DOHH2 (cell line): ENCODE results near the gene CCR8.

Source experiments
- H3F3A ChIP-seq: fragments of 200-600 bp; sonication (generic), shearing (Covaris generic); 2 replicates; pipeline ENCODE4 v1.6.0; 2016; ENCODE audit warnings: antibody characterized with exemption, mild to moderate bottlenecking; ENCODE audit not compliant: control insufficient read depth, insufficient read depth
- H3K27ac ChIP-seq: fragments of 200-600 bp; sonication (generic); 2 replicates; pipeline ENCODE4 v1.5.1; 2014; ENCODE audit warnings: low read depth, mild to moderate bottlenecking, low read length, moderate library complexity
- H3K27me3 ChIP-seq: fragments of 200-600 bp; sonication (generic); 2 replicates; pipeline ENCODE4 v1.6.1; 2014; ENCODE audit warnings: mild to moderate bottlenecking, low read length, mixed read lengths; ENCODE audit not compliant: control insufficient read depth
- H3K36me3 ChIP-seq: fragments of 200-600 bp; sonication (generic); 2 replicates; pipeline ENCODE4 v1.6.1; 2014; ENCODE audit warnings: mild to moderate bottlenecking, low read length, moderate library complexity, mixed read lengths; ENCODE audit not compliant: control insufficient read depth
- H3K4me1 ChIP-seq: fragments of 200-600 bp; sonication (generic); 2 replicates; pipeline ENCODE4 v1.6.1; 2014; ENCODE audit warnings: mild to moderate bottlenecking, low read length, mixed read lengths; ENCODE audit not compliant: control insufficient read depth
- H3K4me2 ChIP-seq: fragments of 200-600 bp; sonication (generic); 2 replicates; pipeline ENCODE4 v1.6.0; 2014; ENCODE audit warnings: mild to moderate bottlenecking, low read length, moderate library complexity
- H3K4me3 ChIP-seq: fragments of 200-600 bp; sonication (generic); 2 replicates; pipeline ENCODE4 v1.5.1; 2014; ENCODE audit warnings: mild to moderate bottlenecking, low read length, mixed read lengths
- H3K79me2 ChIP-seq: fragments of 200-600 bp; sonication (generic); 2 replicates; pipeline ENCODE4 v1.6.1; 2014; ENCODE audit warnings: mild to moderate bottlenecking, low read length, mixed read lengths; ENCODE audit not compliant: control insufficient read depth
- H3K9me2 ChIP-seq: fragments of 200-600 bp; sonication (generic); replicated peaks from 2 replicates; pipeline ENCODE4 v1.6.1; 2014; ENCODE audit warnings: mild to moderate bottlenecking, low read length, mixed read lengths; ENCODE audit not compliant: control insufficient read depth
- H3K9me3 ChIP-seq: fragments of 200-600 bp; sonication (generic); 2 replicates; pipeline ENCODE4 v1.6.1; 2014; ENCODE audit warnings: antibody characterized with exemption, low read length, mixed read lengths; ENCODE audit not compliant: control insufficient read depth, insufficient read depth
- H4K20me1 ChIP-seq: fragments of 200-600 bp; sonication (generic); 2 replicates; pipeline ENCODE4 v1.6.0; 2014; ENCODE audit warnings: low read depth, mild to moderate bottlenecking, antibody characterized with exemption, low read length, moderate library complexity; ENCODE audit not compliant: control insufficient read depth, insufficient read depth
- EZH2phosphoT487 ChIP-seq: fragments of 200-600 bp; sonication (generic); IDR thresholded peaks from 2 replicates; pipeline ENCODE4 v1.6.1; 2017; ENCODE audit warnings: borderline replicate concordance, mild to moderate bottlenecking, antibody characterized with exemption, low read length, moderate library complexity, mixed read lengths
- TF ChIP-seq, protein P1 (sequence below): fragments of 200-600 bp; sonication (generic); IDR thresholded peaks from one replicate; pipeline ENCODE4 v1.5.1; 2014; ENCODE audit warnings: antibody characterized with exemption, mild to moderate bottlenecking, low read depth, low read length; ENCODE audit not compliant: poor library complexity, severe bottlenecking

Gene CCR8

DNA sequence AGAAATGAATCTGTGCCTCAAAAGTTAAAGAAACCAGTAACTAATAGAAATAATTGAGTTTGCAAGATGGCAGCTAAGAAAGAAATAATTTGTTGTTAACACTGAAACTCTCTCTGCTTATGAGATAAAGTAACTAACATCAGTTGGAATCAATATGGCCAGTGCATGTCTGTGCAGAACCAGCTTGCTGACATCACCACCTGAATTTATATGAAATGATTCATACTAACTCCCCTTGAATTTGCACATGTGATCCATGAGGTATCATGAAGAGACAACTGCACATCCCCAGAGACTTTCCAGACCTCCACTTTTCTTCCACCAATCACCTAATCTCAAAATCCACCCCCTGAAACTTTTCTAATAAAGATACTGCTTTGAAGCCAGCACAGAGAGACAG, 43.3 kb downstream of the CCR8 start:
- Histone ChIP-seq H3K79me2 (no peaks in the 10 kb centered on the region), H3K4me2 (no peak overlapping the region), H3K9me3 (no peaks in the 10 kb centered on the region), H3K9me2 (no peaks in the 10 kb centered on the region), H3K4me3 (no peak overlapping the region), H3K4me1 (peaks cover 8% of the 10 kb centered on the region), H3K27me3 (no peaks in the 10 kb centered on the region), H3K36me3 (no peaks in the 10 kb centered on the region), H4K20me1 (no peaks in the 10 kb centered on the region), H3F3A (no peaks in the 10 kb centered on the region), H3K27ac (no peak overlapping the region)
- TF ChIP-seq EZH2phosphoT487, result no peak

DNA sequence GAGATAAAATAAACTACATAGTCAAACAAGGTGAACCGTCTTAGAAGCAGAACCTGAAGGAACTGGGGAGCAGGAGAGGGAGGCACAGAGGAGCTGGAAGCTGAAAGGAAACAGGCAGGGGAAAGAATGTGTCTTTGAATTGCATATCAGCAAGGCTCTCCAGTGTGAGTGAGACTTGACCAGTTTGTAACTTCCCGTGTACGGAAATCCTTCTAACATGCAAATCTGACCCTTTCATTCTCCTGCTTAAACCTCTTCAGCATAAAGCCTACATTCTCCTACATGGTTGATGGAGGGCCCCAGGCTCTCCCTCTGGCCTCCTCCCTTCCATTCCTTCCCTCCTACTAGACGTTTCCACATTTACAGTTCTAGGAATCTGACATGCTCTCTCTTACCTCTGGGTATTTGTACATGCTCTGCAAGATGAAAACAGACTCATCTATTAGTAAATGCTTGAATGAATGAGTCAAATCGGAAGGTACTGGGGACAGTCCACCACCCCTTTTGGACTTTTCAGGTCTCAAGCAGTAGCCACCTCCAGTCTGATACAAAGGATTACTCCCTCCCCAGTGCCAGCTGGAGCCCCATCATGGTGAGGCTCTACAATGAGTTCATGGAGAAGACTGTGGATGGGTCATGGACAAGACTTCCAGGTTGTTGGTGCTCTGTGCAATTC, 47.6 kb downstream of the CCR8 start:
- H3K9me2 ChIP-seq, result no peaks in the 10 kb centered on the region
- H3K4me3 ChIP-seq, result no peak overlapping the region
- no peaks in the 10 kb centered on the region for H3K9me3 ChIP-seq
- H3K27ac ChIP-seq, result no peak overlapping the region
- no peak for TF ChIP-seq EZH2phosphoT487
- TF ChIP-seq, protein P1, sequence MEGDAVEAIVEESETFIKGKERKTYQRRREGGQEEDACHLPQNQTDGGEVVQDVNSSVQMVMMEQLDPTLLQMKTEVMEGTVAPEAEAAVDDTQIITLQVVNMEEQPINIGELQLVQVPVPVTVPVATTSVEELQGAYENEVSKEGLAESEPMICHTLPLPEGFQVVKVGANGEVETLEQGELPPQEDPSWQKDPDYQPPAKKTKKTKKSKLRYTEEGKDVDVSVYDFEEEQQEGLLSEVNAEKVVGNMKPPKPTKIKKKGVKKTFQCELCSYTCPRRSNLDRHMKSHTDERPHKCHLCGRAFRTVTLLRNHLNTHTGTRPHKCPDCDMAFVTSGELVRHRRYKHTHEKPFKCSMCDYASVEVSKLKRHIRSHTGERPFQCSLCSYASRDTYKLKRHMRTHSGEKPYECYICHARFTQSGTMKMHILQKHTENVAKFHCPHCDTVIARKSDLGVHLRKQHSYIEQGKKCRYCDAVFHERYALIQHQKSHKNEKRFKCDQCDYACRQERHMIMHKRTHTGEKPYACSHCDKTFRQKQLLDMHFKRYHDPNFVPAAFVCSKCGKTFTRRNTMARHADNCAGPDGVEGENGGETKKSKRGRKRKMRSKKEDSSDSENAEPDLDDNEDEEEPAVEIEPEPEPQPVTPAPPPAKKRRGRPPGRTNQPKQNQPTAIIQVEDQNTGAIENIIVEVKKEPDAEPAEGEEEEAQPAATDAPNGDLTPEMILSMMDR, result no peak
- H3K4me2 ChIP-seq, result peak overlapping the region; percentile 23; the same call in 1 of the 2 replicates
- H3F3A ChIP-seq, result no peaks in the 10 kb centered on the region
- H3K27me3 ChIP-seq, result no peaks in the 10 kb centered on the region
- peaks cover 8% of the 10 kb centered on the region for H3K4me1 ChIP-seq
- H4K20me1 ChIP-seq, result no peaks in the 10 kb centered on the region
- no peaks in the 10 kb centered on the region for H3K79me2 ChIP-seq
- H3K36me3 ChIP-seq, result no peaks in the 10 kb centered on the region

DNA sequence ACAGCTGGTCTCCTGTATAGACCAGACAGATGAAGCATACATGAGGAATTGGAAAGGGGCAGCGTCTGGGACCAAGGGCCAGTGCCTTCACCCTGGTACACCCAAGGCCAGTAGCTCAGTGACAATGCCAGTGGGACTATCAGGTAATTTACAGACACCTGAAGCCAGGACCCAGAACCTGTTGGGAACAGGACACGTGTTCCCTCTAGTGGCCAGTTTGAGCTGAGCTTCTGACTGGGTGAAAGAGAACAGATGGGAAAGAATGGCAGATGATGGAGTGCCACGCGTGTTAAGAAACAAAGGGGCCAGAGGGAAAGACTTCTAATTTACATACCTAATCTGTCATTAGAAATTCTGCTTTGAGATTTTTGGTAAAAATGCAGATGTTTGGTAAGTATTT, 48.6 kb downstream of the CCR8 start:
- TF ChIP-seq, protein P1, result peak; percentile 86
- TF ChIP-seq EZH2phosphoT487, result no peak
- H3K79me2 ChIP-seq, result no peaks in the 10 kb centered on the region; the same call in 1 of the 2 replicates
- H3F3A ChIP-seq, result no peaks in the 10 kb centered on the region
- no peak overlapping the region for H3K27ac ChIP-seq
- no peaks in the 10 kb centered on the region for H3K9me2 ChIP-seq
- peaks cover 15% of the 10 kb centered on the region for H3K4me1 ChIP-seq
- no peaks in the 10 kb centered on the region for H4K20me1 ChIP-seq
- H3K36me3 ChIP-seq, result no peaks in the 10 kb centered on the region
- no peak overlapping the region for H3K4me3 ChIP-seq
- H3K4me2 ChIP-seq, result no peak overlapping the region
- H3K9me3 ChIP-seq, result no peaks in the 10 kb centered on the region
- no peaks in the 10 kb centered on the region for H3K27me3 ChIP-seq

DNA sequence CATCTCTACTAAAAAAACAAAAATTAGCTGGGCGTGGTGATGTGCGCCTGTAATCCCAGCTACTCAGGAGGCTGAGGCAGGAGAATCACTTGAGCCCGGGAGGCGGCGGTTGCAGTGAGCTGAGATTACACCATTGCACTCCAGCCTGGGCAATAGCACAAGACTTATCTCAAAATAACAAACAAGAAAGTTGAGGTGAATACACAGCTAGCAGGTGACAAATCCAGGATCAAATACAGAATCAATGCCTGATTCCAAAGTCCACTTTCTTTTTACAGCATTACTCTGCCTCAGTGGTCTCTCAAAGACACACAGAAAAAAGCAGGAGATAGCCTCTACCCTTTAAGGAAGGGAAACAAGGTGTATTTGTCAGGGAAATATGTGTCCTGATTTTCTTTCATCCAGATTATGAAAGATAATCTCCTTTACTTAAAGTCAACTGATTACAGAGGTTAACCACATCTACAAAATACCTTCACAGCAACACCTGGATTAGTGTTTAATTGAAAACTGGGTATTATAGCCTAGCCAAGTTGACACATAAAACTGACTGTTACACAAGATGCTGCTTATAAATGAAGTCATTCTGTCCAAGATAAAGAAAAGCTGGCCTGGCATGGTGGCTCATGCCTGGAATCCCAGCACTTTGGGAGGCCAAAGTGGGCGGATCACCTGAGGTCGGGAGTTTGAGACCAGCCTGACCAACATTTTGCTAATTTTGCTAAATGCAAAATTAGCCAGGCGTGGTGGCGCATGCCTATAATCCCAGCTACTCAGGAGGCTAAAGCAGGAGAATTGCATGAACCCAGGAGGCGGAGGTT, 49.7 kb downstream of the CCR8 start:
- Histone ChIP-seq H3K9me2 (no peaks in the 10 kb centered on the region), H3K4me2 (no peak overlapping the region), H3K79me2 (peaks cover 10% of the 10 kb centered on the region), H3K4me3 (no peak overlapping the region), H3K27ac (no peak overlapping the region), H3K27me3 (no peaks in the 10 kb centered on the region), H4K20me1 (no peaks in the 10 kb centered on the region), H3F3A (no peaks in the 10 kb centered on the region), H3K9me3 (no peaks in the 10 kb centered on the region), H3K36me3 (peaks cover 4% of the 10 kb centered on the region; the same call in 1 of the 2 replicates), H3K4me1 (peaks cover 15% of the 10 kb centered on the region)
- TF ChIP-seq EZH2phosphoT487, result no peak
- TF ChIP-seq, protein P1, result no peak
